AG04450 (cell line): ENCODE data around the gene MOCS3. TPM values are rescaled to one million over a fixed set of nuclear protein-coding genes. Genes with fewer than 3 reads are reported as not detected.

Experiments used
- CTCF ChIA-PET: fragments of 300-600, 350-600 bp; formaldehyde crosslinking; extraction: SDS; loops from one replicate; lab custom pipeline; 2022; ENCODE audit warnings: antibody characterized with exemption, inconsistent platforms; lab: Charles Lee
- POLR2A ChIA-PET: fragments of 350-600 bp; formaldehyde crosslinking; extraction: SDS; loops from one replicate; lab custom pipeline; 2021; ENCODE audit warnings: antibody characterized with exemption, inconsistent platforms; lab: Yijun Ruan, JAX
- DNase-seq: peaks from one replicate; pipeline ENCODE4 v3.0.0-alpha.2; 2011; ENCODE audit warnings: low read depth, low spot score
- H3K27ac ChIP-seq: one replicate; pipeline ENCODE4 v1.5.1; 2012; ENCODE audit warnings: low read depth, low read length, control low read depth
- H3K27me3 ChIP-seq: one replicate; pipeline ENCODE4 v1.6.0; 2012; ENCODE audit warnings: low read length; ENCODE audit not compliant: control insufficient read depth, insufficient read depth
- H3K4me3 ChIP-seq: 2 replicates; pipeline ENCODE4 v1.5.1; 2011; ENCODE audit warnings: mild to moderate bottlenecking, low read depth, low read length, control low read depth
- H3K9me3 ChIP-seq: 2 replicates; pipeline ENCODE4 v1.5.1; 2012; ENCODE audit warnings: low read length; ENCODE audit not compliant: control insufficient read depth, insufficient read depth
- CTCF ChIP-seq: IDR thresholded peaks from 2 replicates; pipeline ENCODE4 v1.5.1; 2011; ENCODE audit warnings: low read depth, low read length, control low read depth, inconsistent platforms
- polyA plus RNA-seq: library from polyadenylated mRNA; depleted of rRNA; stranded (reverse); fragments of >200 nt; gene quantifications from 2 replicates; pipeline ENCODE4 v1.2.3, GENCODE V29; 2011

MOCS3 gene
- polyA plus RNA-seq, 1 experiment, result 3.8 TPM

- Histone ChIP-seq H3K4me3 (no peak overlapping the region), H3K27ac (no peak overlapping the region), H3K27me3 (no peaks in the 10 kb centered on the region), H3K9me3 (no peaks in the 10 kb centered on the region)
- TF ChIP-seq CTCF, result no peak
- DNase-seq, result no peak
- ChIA-PET CTCF (interaction anchor here (1.8 to 11.5 kb wide), 2 partner anchors 26 to 141 kb away, joined by 5 to 201 read pairs; partner anchors contain the start of genes BCAS4, DPM1 and MOCS3), POLR2A (interaction anchor here (1.0 kb wide), 1 partner anchor 9 kb away, joined by 3 read pairs; no protein-coding TSS in a partner anchor)
Measured at GRCh38 chr20:50932691-50933280, 25.8 kb upstream of the MOCS3 start.

GRCh38 chr20:50933589-50933988 is 25.0 kb upstream of the MOCS3 start:
- no peak for DNase-seq
- H3K4me3 ChIP-seq, result no peak overlapping the region
- ChIA-PET POLR2A (interaction anchor here (1.0 kb wide), 1 partner anchor 8 kb away, joined by 3 read pairs; no protein-coding TSS in a partner anchor), CTCF (interaction anchor here (1.2 to 11.5 kb wide), 2 partner anchors 21 to 142 kb away, joined by 3 to 201 read pairs; partner anchors contain the start of gene BCAS4)
- TF ChIP-seq CTCF, result no peak
- H3K9me3 ChIP-seq, result no peaks in the 10 kb centered on the region
- H3K27ac ChIP-seq, result peak overlapping the region; percentile 66
- no peaks in the 10 kb centered on the region for H3K27me3 ChIP-seq

- no peak for DNase-seq
- TF ChIP-seq CTCF, result no peak
- Histone ChIP-seq H3K27ac (no peak overlapping the region), H3K4me3 (no peak overlapping the region), H3K9me3 (no peaks in the 10 kb centered on the region), H3K27me3 (no peaks in the 10 kb centered on the region)
- POLR2A ChIA-PET, result no interaction called here
- CTCF ChIA-PET, result interaction anchor here (0.5 to 1.2 kb wide), 3 partner anchors 12 to 149 kb away, joined by 3 to 4 read pairs (median 3); partner anchors contain the start of gene BCAS4
Measured at GRCh38 chr20:50943069-50943468, 15.5 kb upstream of the MOCS3 start.

- POLR2A ChIA-PET, result no interaction called here
- no peak overlapping the region for H3K27ac ChIP-seq
- DNase-seq, result no peak
- no peak overlapping the region for H3K4me3 ChIP-seq
- TF ChIP-seq CTCF, result no peak
- H3K9me3 ChIP-seq, result no peaks in the 10 kb centered on the region
- CTCF ChIA-PET, result interaction anchor here (1.8 kb wide), 1 partner anchor 154 kb away, joined by 4 read pairs; the partner anchor contains the start of gene BCAS4
- H3K27me3 ChIP-seq, result no peaks in the 10 kb centered on the region
Measured at GRCh38 chr20:50948132-50948785, 10.4 kb upstream of the MOCS3 start.

GRCh38 chr20:50953196-50953595 is 5.4 kb upstream of the MOCS3 start:
- TF ChIP-seq CTCF, result no peak
- Histone ChIP-seq H3K27me3 (no peaks in the 10 kb centered on the region), H3K27ac (no peak overlapping the region), H3K4me3 (no peak overlapping the region), H3K9me3 (no peaks in the 10 kb centered on the region)
- ChIA-PET CTCF (no interaction called here), POLR2A (no interaction called here)
- DNase-seq, result no peak
